ENCODE data around the gene OR6X1.

The OR6X1 gene

GRCh38 chr11:123775289-123775688 lies 21.0 kb upstream of the OR6X1 start:
- H3K9ac ChIP-seq (ENCODE audit: low read length), result no peak overlapping the region
- H3K36me3 ChIP-seq (ENCODE audit: control insufficient read depth, insufficient read depth, low read length), result no peaks in the 10 kb centered on the region
- no peak overlapping the region for H3K27ac ChIP-seq (ENCODE audit: low read depth, low read length)
- H3K4me3 ChIP-seq (ENCODE audit: low read length), result no peak overlapping the region
- H3K27me3 ChIP-seq (ENCODE audit: control insufficient read depth, insufficient read depth, low read length), result no peaks in the 10 kb centered on the region
- no peaks in the 10 kb centered on the region for H3K4me1 ChIP-seq (ENCODE audit: control insufficient read depth, insufficient read depth, low read length)

GRCh38 chr11:123773959-123774358 lies 19.6 kb upstream of the OR6X1 start:
- Histone ChIP-seq H3K4me3 (ENCODE audit: low read length) (no peak overlapping the region), H3K27me3 (ENCODE audit: control insufficient read depth, insufficient read depth, low read length) (no peaks in the 10 kb centered on the region), H3K27ac (ENCODE audit: low read depth, low read length) (no peak overlapping the region), H3K36me3 (ENCODE audit: control insufficient read depth, insufficient read depth, low read length) (no peaks in the 10 kb centered on the region), H3K4me1 (ENCODE audit: control insufficient read depth, insufficient read depth, low read length) (no peaks in the 10 kb centered on the region), H3K9ac (ENCODE audit: low read length) (no peak overlapping the region)

GRCh38 chr11:123773026-123773425 lies 18.7 kb upstream of the OR6X1 start:
- H3K9ac ChIP-seq (ENCODE audit: low read length), result no peak overlapping the region
- no peak overlapping the region for H3K4me3 ChIP-seq (ENCODE audit: low read length)
- no peak overlapping the region for H3K27ac ChIP-seq (ENCODE audit: low read depth, low read length)
- H3K4me1 ChIP-seq (ENCODE audit: control insufficient read depth, insufficient read depth, low read length), result no peaks in the 10 kb centered on the region
- no peaks in the 10 kb centered on the region for H3K36me3 ChIP-seq (ENCODE audit: control insufficient read depth, insufficient read depth, low read length)
- H3K27me3 ChIP-seq (ENCODE audit: control insufficient read depth, insufficient read depth, low read length), result no peaks in the 10 kb centered on the region

GRCh38 chr11:123771664-123772063 lies 17.3 kb upstream of the OR6X1 start:
- Histone ChIP-seq H3K27me3 (ENCODE audit: control insufficient read depth, insufficient read depth, low read length) (no peaks in the 10 kb centered on the region), H3K4me3 (ENCODE audit: low read length) (no peak overlapping the region), H3K27ac (ENCODE audit: low read depth, low read length) (no peak overlapping the region), H3K9ac (ENCODE audit: low read length) (no peak overlapping the region), H3K36me3 (ENCODE audit: control insufficient read depth, insufficient read depth, low read length) (no peaks in the 10 kb centered on the region), H3K4me1 (ENCODE audit: control insufficient read depth, insufficient read depth, low read length) (no peaks in the 10 kb centered on the region)

- Histone ChIP-seq H3K4me3 (ENCODE audit: low read length) (no peak overlapping the region), H3K27me3 (ENCODE audit: control insufficient read depth, insufficient read depth, low read length) (no peaks in the 10 kb centered on the region), H3K27ac (ENCODE audit: low read depth, low read length) (no peak overlapping the region), H3K36me3 (ENCODE audit: control insufficient read depth, insufficient read depth, low read length) (no peaks in the 10 kb centered on the region), H3K9ac (ENCODE audit: low read length) (no peak overlapping the region), H3K4me1 (ENCODE audit: control insufficient read depth, insufficient read depth, low read length) (no peaks in the 10 kb centered on the region)
Measured at GRCh38 chr11:123770712-123771111, 16.4 kb upstream of the OR6X1 start.

GRCh38 chr11:123765601-123766000 lies 11.3 kb upstream of the OR6X1 start:
- Histone ChIP-seq H3K27ac (ENCODE audit: low read depth, low read length) (no peak overlapping the region), H3K9ac (ENCODE audit: low read length) (no peak overlapping the region), H3K36me3 (ENCODE audit: control insufficient read depth, insufficient read depth, low read length) (no peaks in the 10 kb centered on the region), H3K4me1 (ENCODE audit: control insufficient read depth, insufficient read depth, low read length) (no peaks in the 10 kb centered on the region), H3K4me3 (ENCODE audit: low read length) (no peak overlapping the region), H3K27me3 (ENCODE audit: control insufficient read depth, insufficient read depth, low read length) (no peaks in the 10 kb centered on the region)

GRCh38 chr11:123762422-123762821 lies 8.1 kb upstream of the OR6X1 start:
- no peak overlapping the region for H3K27ac ChIP-seq (ENCODE audit: low read depth, low read length)
- no peaks in the 10 kb centered on the region for H3K36me3 ChIP-seq (ENCODE audit: control insufficient read depth, insufficient read depth, low read length)
- no peak overlapping the region for H3K9ac ChIP-seq (ENCODE audit: low read length)
- H3K27me3 ChIP-seq (ENCODE audit: control insufficient read depth, insufficient read depth, low read length), result no peaks in the 10 kb centered on the region
- no peaks in the 10 kb centered on the region for H3K4me1 ChIP-seq (ENCODE audit: control insufficient read depth, insufficient read depth, low read length)
- no peak overlapping the region for H3K4me3 ChIP-seq (ENCODE audit: low read length)

- no peaks in the 10 kb centered on the region for H3K4me1 ChIP-seq (ENCODE audit: control insufficient read depth, insufficient read depth, low read length)
- no peak overlapping the region for H3K4me3 ChIP-seq (ENCODE audit: low read length)
- no peaks in the 10 kb centered on the region for H3K36me3 ChIP-seq (ENCODE audit: control insufficient read depth, insufficient read depth, low read length)
- H3K9ac ChIP-seq (ENCODE audit: low read length), result no peak overlapping the region
- no peaks in the 10 kb centered on the region for H3K27me3 ChIP-seq (ENCODE audit: control insufficient read depth, insufficient read depth, low read length)
- no peak overlapping the region for H3K27ac ChIP-seq (ENCODE audit: low read depth, low read length)
Measured at GRCh38 chr11:123760894-123761293, 6.6 kb upstream of the OR6X1 start.

GRCh38 chr11:123757976-123758375 lies 3.7 kb upstream of the OR6X1 start:
- Histone ChIP-seq H3K4me1 (ENCODE audit: control insufficient read depth, insufficient read depth, low read length) (no peaks in the 10 kb centered on the region), H3K27ac (ENCODE audit: low read depth, low read length) (no peak overlapping the region), H3K4me3 (ENCODE audit: low read length) (no peak overlapping the region), H3K27me3 (ENCODE audit: control insufficient read depth, insufficient read depth, low read length) (no peaks in the 10 kb centered on the region), H3K36me3 (ENCODE audit: control insufficient read depth, insufficient read depth, low read length) (no peaks in the 10 kb centered on the region), H3K9ac (ENCODE audit: low read length) (no peak overlapping the region)

GRCh38 chr11:123755813-123756212 lies 1.5 kb upstream of the OR6X1 start:
- Histone ChIP-seq H3K9ac (ENCODE audit: low read length) (no peak overlapping the region), H3K27me3 (ENCODE audit: control insufficient read depth, insufficient read depth, low read length) (no peaks in the 10 kb centered on the region), H3K27ac (ENCODE audit: low read depth, low read length) (no peak overlapping the region), H3K36me3 (ENCODE audit: control insufficient read depth, insufficient read depth, low read length) (no peaks in the 10 kb centered on the region), H3K4me3 (ENCODE audit: low read length) (no peak overlapping the region), H3K4me1 (ENCODE audit: control insufficient read depth, insufficient read depth, low read length) (no peaks in the 10 kb centered on the region)

- no peaks in the 10 kb centered on the region for H3K27me3 ChIP-seq (ENCODE audit: control insufficient read depth, insufficient read depth, low read length)
- H3K4me1 ChIP-seq (ENCODE audit: control insufficient read depth, insufficient read depth, low read length), result no peaks in the 10 kb centered on the region
- H3K4me3 ChIP-seq (ENCODE audit: low read length), result no peak overlapping the region
- no peak overlapping the region for H3K27ac ChIP-seq (ENCODE audit: low read depth, low read length)
- H3K36me3 ChIP-seq (ENCODE audit: control insufficient read depth, insufficient read depth, low read length), result no peaks in the 10 kb centered on the region
- no peak overlapping the region for H3K9ac ChIP-seq (ENCODE audit: low read length)
Measured at GRCh38 chr11:123755344-123755743, 1.0 kb upstream of the OR6X1 start.

- H3K4me3 ChIP-seq (ENCODE audit: low read length), result no peak overlapping the region
- H3K27me3 ChIP-seq (ENCODE audit: control insufficient read depth, insufficient read depth, low read length), result no peaks in the 10 kb centered on the region
- no peak overlapping the region for H3K27ac ChIP-seq (ENCODE audit: low read depth, low read length)
- no peaks in the 10 kb centered on the region for H3K36me3 ChIP-seq (ENCODE audit: control insufficient read depth, insufficient read depth, low read length)
- no peaks in the 10 kb centered on the region for H3K4me1 ChIP-seq (ENCODE audit: control insufficient read depth, insufficient read depth, low read length)
- H3K9ac ChIP-seq (ENCODE audit: low read length), result no peak overlapping the region
Measured at GRCh38 chr11:123753110-123753509, 1.2 kb downstream of the OR6X1 start.

- no peaks in the 10 kb centered on the region for H3K27me3 ChIP-seq (ENCODE audit: control insufficient read depth, insufficient read depth, low read length)
- H3K4me1 ChIP-seq (ENCODE audit: control insufficient read depth, insufficient read depth, low read length), result no peaks in the 10 kb centered on the region
- no peak overlapping the region for H3K9ac ChIP-seq (ENCODE audit: low read length)
- H3K4me3 ChIP-seq (ENCODE audit: low read length), result no peak overlapping the region
- H3K36me3 ChIP-seq (ENCODE audit: control insufficient read depth, insufficient read depth, low read length), result no peaks in the 10 kb centered on the region
- no peak overlapping the region for H3K27ac ChIP-seq (ENCODE audit: low read depth, low read length)
Measured at GRCh38 chr11:123751781-123752180, 2.5 kb downstream of the OR6X1 start.

Data from rectal smooth muscle tissue (tissue), 1 donor.